GM12878 (cell line): ENCODE results near the gene IDI1. TPM values are rescaled to one million over a fixed set of nuclear protein-coding genes. Genes with fewer than 3 reads are reported as not detected.

Experiments used
- ATAC-seq: fragments of 200-7000 bp; cut with Tn5 transposase; 3 replicates; pipeline ENCODE4 v1.9.1; 2020; ENCODE audit warnings: mild to moderate bottlenecking, moderate library complexity
- BruUV-seq: library from RNA; stranded (reverse); fragments of 400-500 nt; replicated peaks from 2 replicates; lab custom pipeline; 2021; lab: Mats Ljungman, UMichigan
- CTCF ChIA-PET: fragments of 300-600 bp; sonication (Branson Sonifier 250); formaldehyde crosslinking; extraction: SDS; loops from one replicate; lab custom pipeline; 2021; ENCODE audit warnings: inconsistent platforms; lab: Yijun Ruan, JAX
- POLR2A ChIA-PET: fragments of 350-600 bp; formaldehyde crosslinking; extraction: SDS; loops from one replicate; lab custom pipeline; 2021; ENCODE audit warnings: inconsistent platforms; lab: Charles Lee
- RAD21 ChIA-PET: fragments of 300-600 bp; sonication (Branson Sonifier 250); formaldehyde crosslinking; loops from one replicate; lab custom pipeline; 2023; ENCODE audit warnings: antibody characterized with exemption; ENCODE audit not compliant: unreplicated experiment; lab: Charles Lee
- SMC1A ChIA-PET: fragments of 300-600 bp; sonication (Branson Sonifier 250); formaldehyde crosslinking; loops from one replicate; lab custom pipeline; 2023; ENCODE audit not compliant: unreplicated experiment, uncharacterized antibody; lab: Charles Lee
- DNase-seq: peaks from one replicate; pipeline ENCODE4 v3.0.0-alpha.2; 2011; ENCODE audit warnings: low read depth, low spot score
- FAIRE-seq: peaks from 3 replicates; lab custom pipeline; 2011; peaks lifted over from hg19 to GRCh38; lab: Jason Lieb, UNC
- H2AFZ ChIP-seq: 2 replicates; pipeline ENCODE4 v1.6.0; 2011; ENCODE audit warnings: low read depth, low read length, control low read depth; ENCODE audit not compliant: control insufficient read depth
- H3K27ac ChIP-seq: 2 replicates; pipeline ENCODE4 v1.5.1; 2011; ENCODE audit warnings: control low read depth; ENCODE audit not compliant: control insufficient read depth, insufficient read depth
- H3K27me3 ChIP-seq, 2 experiments: replicated peaks in 1 of 2; 2 replicates each; pipeline versions ENCODE4 v1.6.0 to v1.6.1; 2011; ENCODE audit warnings: low read length in 1 of 2; ENCODE audit not compliant: control insufficient read depth in 2 of 2, insufficient read depth in 2 of 2
- H3K36me3 ChIP-seq, 2 experiments: 2 replicates each; pipeline ENCODE4 v1.5.1; 2011; ENCODE audit warnings: low read length in 1 of 2; ENCODE audit not compliant: control insufficient read depth in 2 of 2, insufficient read depth in 2 of 2
- H3K4me1 ChIP-seq: 2 replicates; pipeline ENCODE4 v1.6.1; 2011; ENCODE audit warnings: mild to moderate bottlenecking, low read length, moderate library complexity, mixed read lengths; ENCODE audit not compliant: control insufficient read depth, insufficient read depth
- H3K4me2 ChIP-seq: 2 replicates; pipeline ENCODE4 v1.6.0; 2011; ENCODE audit warnings: control low read depth; ENCODE audit not compliant: control insufficient read depth, insufficient read depth
- H3K4me3 ChIP-seq: fragments of 200-600 bp; sonication (generic); 2 replicates; pipeline ENCODE4 v1.5.1; 2016
- H3K79me2 ChIP-seq: 2 replicates; pipeline ENCODE4 v1.6.0; 2011; ENCODE audit warnings: low read length; ENCODE audit not compliant: control insufficient read depth, insufficient read depth
- H3K9ac ChIP-seq: 2 replicates; pipeline ENCODE4 v1.8.0; 2011; ENCODE audit warnings: low read length, control low read depth, mixed read lengths; ENCODE audit not compliant: control insufficient read depth, insufficient read depth
- H3K9me3 ChIP-seq: replicated peaks from 3 replicates; pipeline ENCODE4 v1.5.1; 2011; ENCODE audit warnings: mild to moderate bottlenecking, low read length; ENCODE audit not compliant: control insufficient read depth, insufficient read depth
- H4K20me1 ChIP-seq: 2 replicates; pipeline ENCODE4 v1.6.0; 2011; ENCODE audit not compliant: control insufficient read depth, insufficient read depth
- CTCF ChIP-seq, 3 experiments: IDR thresholded peaks in 2 of 3; conservative IDR thresholded peaks in 1 of 3; 2 replicates each; pipeline ENCODE4 v1.5.1; 2011; ENCODE audit warnings: low read depth in 3 of 3, low read length in 3 of 3, mild to moderate bottlenecking in 3 of 3, control low read depth in 2 of 3, moderate library complexity in 2 of 3, inconsistent platforms in 1 of 3, mixed read lengths in 1 of 3; ENCODE audit not compliant: control insufficient read depth in 2 of 3, insufficient read depth in 1 of 3; ENCODE audit errors: extremely low read depth in 1 of 3
- FOXK2 ChIP-seq: fragments of 450-650 bp; IDR thresholded peaks from 2 replicates; pipeline ENCODE4 v1.6.1; 2017; ENCODE audit warnings: mild to moderate bottlenecking, moderate library complexity
- IRF4 ChIP-seq: IDR thresholded peaks from 2 replicates; pipeline ENCODE4 v1.6.1; 2011; ENCODE audit warnings: low read depth, low read length
- PML ChIP-seq: IDR thresholded peaks from 2 replicates; pipeline ENCODE4 v1.6.1; 2012; ENCODE audit warnings: low read length, inconsistent platforms
- RAD21 ChIP-seq: IDR thresholded peaks from 2 replicates; pipeline ENCODE4 v1.6.1; 2011; ENCODE audit warnings: mild to moderate bottlenecking, low read depth, low read length, moderate library complexity; ENCODE audit not compliant: insufficient read depth
- SMC3 ChIP-seq: IDR thresholded peaks from 2 replicates; pipeline ENCODE4 v1.6.1; 2011; ENCODE audit warnings: low read length, improper control_type of control experiment, borderline replicate concordance
- WGBS: methylation state at CpG from one replicate; pipeline ENCODE4 v1.1.6; 2016; ENCODE audit warnings: low lambda C conversion rate; ENCODE audit not compliant: insufficient replicate concordance, insufficient coverage; ENCODE audit errors: missing lambda C conversion rate; 5-methylcytosine and 5-hydroxymethylcytosine counted together
- in situ Hi-C: fragments of 300-500 bp; cut with MboI; formaldehyde crosslinking; loops from 9 replicates; pipeline ENCODE4 v1.14.3; 2018; ENCODE audit warnings: mixed read lengths
- intact Hi-C: fragments of 100-400 bp; cut with micrococcal nuclease; formaldehyde crosslinking; loops from one replicate; pipeline ENCODE4 v1.14.2; 2022; ENCODE audit not compliant: unreplicated experiment
- polyA plus RNA-seq, 11 experiments: library from polyadenylated mRNA; depleted of rRNA in 4 of 11; unstranded in 6 of 11; stranded (reverse) in 5 of 11; fragments of >200 nt; fragmentation: Nextera tagmentation in 4 of 11; fragmentation: Illumina TruSeq in 1 of 11; extraction: Ambion mirVana in 4 of 11; extraction: Trizol in 1 of 11; gene quantifications; 1 replicate in 1 of 11; 2 replicates in 10 of 11; pipeline versions ENCODE4 v1.2.1 to v1.2.3, GENCODE V29; 2011 to 2016; ENCODE audit warnings: inconsistent platforms in 2 of 11, missing spikeins in 2 of 11, low read depth in 1 of 11
- total RNA-seq, 4 experiments: library from RNA; depleted of rRNA in 3 of 4; stranded (reverse); fragments of >200 nt in 3 of 4; fragmentation: Illumina TruSeq in 1 of 4; extraction: Trizol in 1 of 4; gene quantifications; 2 replicates each; pipeline versions ENCODE4 v1.2.1 to v1.2.3, GENCODE V29; 2013 to 2021
- TF ChIP-seq, protein P1 (sequence below): IDR thresholded peaks from 2 replicates; pipeline ENCODE4 v1.6.1; 2012; ENCODE audit warnings: mild to moderate bottlenecking, low read depth, low read length

The IDI1 gene
- total and polyA plus RNA-seq, 10 of the 15 experiments (the other 5 are each of a cell fraction or from before 2014, with no cell fraction given) = 85.5 to 223 (median 157) TPM

GRCh38 chr10:1074748-1075308 lies 25.9 kb upstream of the IDI1 start:
- RAD21 ChIA-PET = interaction anchor here (1.0 kb wide), 1 partner anchor 210 kb away, joined by 3 read pairs; no protein-coding TSS in a partner anchor

More at GRCh38 chr10:1074748-1075308, 25.9 kb upstream of the IDI1 start:
- no peak overlapping the region for H3K9ac ChIP-seq
- no peak for ATAC-seq
- H3K4me1 ChIP-seq = no peaks in the 10 kb centered on the region
- no peak overlapping the region for H3K4me2 ChIP-seq
- ChIA-PET SMC1A (no interaction called here), POLR2A (interaction anchor here (0.5 to 0.6 kb wide), 2 partner anchors 12 to 321 kb away, joined by 3 to 6 read pairs; no protein-coding TSS in a partner anchor)
- H4K20me1 ChIP-seq = no peaks in the 10 kb centered on the region
- DNase-seq = no peak
- FAIRE-seq = no peak
- peaks cover 1 to 17% of the 10 kb centered on the region in 2 experiments; a peak in 2 of 4 replicates for H3K36me3 ChIP-seq
- no peaks in the 10 kb centered on the region for H3K9me3 ChIP-seq
- 98% methylated on average over 18 of the region's 18 CpGs for WGBS
- no peak overlapping the region for H2AFZ ChIP-seq
- 0 out of 2 replicates have a peak, but pooled peaks have one; percentile 16 for TF ChIP-seq SMC3
- peak; percentile 23 to 51 (median 32); a peak in 4 of 6 replicates for TF ChIP-seq CTCF (IDR thresholded peaks at IDR 0.05 in 2 of 3, conservative IDR thresholded peaks at IDR 0.05 in 1 of 3; ENCODE audit: control insufficient read depth in 2 of 3, extremely low read depth in 1 of 3, insufficient read depth in 1 of 3, low read depth in 3 of 3, low read length in 3 of 3)
- TF ChIP-seq FOXK2 = no peak
- no peak for TF ChIP-seq IRF4
- TF ChIP-seq PML = no peak
- peak; percentile 39 for TF ChIP-seq RAD21
- TF ChIP-seq, protein P1, sequence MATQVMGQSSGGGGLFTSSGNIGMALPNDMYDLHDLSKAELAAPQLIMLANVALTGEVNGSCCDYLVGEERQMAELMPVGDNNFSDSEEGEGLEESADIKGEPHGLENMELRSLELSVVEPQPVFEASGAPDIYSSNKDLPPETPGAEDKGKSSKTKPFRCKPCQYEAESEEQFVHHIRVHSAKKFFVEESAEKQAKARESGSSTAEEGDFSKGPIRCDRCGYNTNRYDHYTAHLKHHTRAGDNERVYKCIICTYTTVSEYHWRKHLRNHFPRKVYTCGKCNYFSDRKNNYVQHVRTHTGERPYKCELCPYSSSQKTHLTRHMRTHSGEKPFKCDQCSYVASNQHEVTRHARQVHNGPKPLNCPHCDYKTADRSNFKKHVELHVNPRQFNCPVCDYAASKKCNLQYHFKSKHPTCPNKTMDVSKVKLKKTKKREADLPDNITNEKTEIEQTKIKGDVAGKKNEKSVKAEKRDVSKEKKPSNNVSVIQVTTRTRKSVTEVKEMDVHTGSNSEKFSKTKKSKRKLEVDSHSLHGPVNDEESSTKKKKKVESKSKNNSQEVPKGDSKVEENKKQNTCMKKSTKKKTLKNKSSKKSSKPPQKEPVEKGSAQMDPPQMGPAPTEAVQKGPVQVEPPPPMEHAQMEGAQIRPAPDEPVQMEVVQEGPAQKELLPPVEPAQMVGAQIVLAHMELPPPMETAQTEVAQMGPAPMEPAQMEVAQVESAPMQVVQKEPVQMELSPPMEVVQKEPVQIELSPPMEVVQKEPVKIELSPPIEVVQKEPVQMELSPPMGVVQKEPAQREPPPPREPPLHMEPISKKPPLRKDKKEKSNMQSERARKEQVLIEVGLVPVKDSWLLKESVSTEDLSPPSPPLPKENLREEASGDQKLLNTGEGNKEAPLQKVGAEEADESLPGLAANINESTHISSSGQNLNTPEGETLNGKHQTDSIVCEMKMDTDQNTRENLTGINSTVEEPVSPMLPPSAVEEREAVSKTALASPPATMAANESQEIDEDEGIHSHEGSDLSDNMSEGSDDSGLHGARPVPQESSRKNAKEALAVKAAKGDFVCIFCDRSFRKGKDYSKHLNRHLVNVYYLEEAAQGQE = no peak
- TF ChIP-seq, all 136 proteins: peak for 3
- intact Hi-C loops (loop anchor here (10.0 kb wide), 1 partner anchor 560 kb away; no protein-coding TSS in a partner anchor), in situ Hi-C loops (loop anchor here (10.0 kb wide), 1 partner anchor 570 kb away; no protein-coding TSS in a partner anchor)
- CTCF ChIA-PET = interaction anchor here (1.6 kb wide), 1 partner anchor 25 kb away, joined by 8 read pairs; the partner anchor contains the start of gene IDI1
- Histone ChIP-seq H3K27ac (no peak overlapping the region), H3K79me2 (no peaks in the 10 kb centered on the region; the same call in 1 of the 2 replicates), H3K27me3 (no peaks in the 10 kb centered on the region), H3K4me3 (no peak overlapping the region)
- BruUV-seq = no TSS peak
